H1 (cell line): ENCODE measurements around the gene LRTM2. TPM values are rescaled to one million over a fixed set of nuclear protein-coding genes. Genes with fewer than 3 reads are reported as not detected.

Experiments
- ASH2L ChIP-seq: fragments of 200-600, 300-600 bp; sonication (generic); IDR thresholded peaks from one replicate; pipeline ENCODE4 v1.7.1; 2017; ENCODE audit warnings: low read length
- CBX8 ChIP-seq: fragments of 300-800, 300-1000 bp; sonication (generic); IDR thresholded peaks from 2 replicates; pipeline ENCODE4 v1.7.1; 2016; ENCODE audit warnings: low read depth, low read length, borderline replicate concordance
- CHD2 ChIP-seq: IDR thresholded peaks from 2 replicates; pipeline ENCODE4 v1.6.1; 2012; ENCODE audit warnings: low read length, improper control_type of control experiment
- CHD7 ChIP-seq: fragments of 300-600 bp; sonication (generic); IDR thresholded peaks from 2 replicates; pipeline ENCODE4 v1.7.1; 2012; ENCODE audit warnings: low read length, moderate library complexity, mild to moderate bottlenecking, inconsistent platforms; ENCODE audit not compliant: insufficient replicate concordance
- HDAC6 ChIP-seq: IDR thresholded peaks from one replicate; pipeline ENCODE4 v1.7.1; 2012; ENCODE audit warnings: low read depth, mild to moderate bottlenecking, inconsistent platforms, low read length, moderate library complexity
- MAFK ChIP-seq: IDR thresholded peaks from 2 replicates; pipeline ENCODE4 v1.6.1; 2012; ENCODE audit warnings: low read depth, mild to moderate bottlenecking, improper control_type of control experiment, low read length
- NRF1 ChIP-seq: IDR thresholded peaks from 2 replicates; pipeline ENCODE4 v1.6.1; 2011; ENCODE audit warnings: mild to moderate bottlenecking, low read depth, low read length, improper control_type of control experiment
- SAP30 ChIP-seq: fragments of 300-600 bp; sonication (generic); IDR thresholded peaks from 2 replicates; pipeline ENCODE4 v1.7.1; 2012; ENCODE audit warnings: low read length, moderate library complexity, mild to moderate bottlenecking, inconsistent platforms; ENCODE audit not compliant: insufficient read depth, insufficient replicate concordance
- polyA plus RNA-seq, 7 experiments: library from polyadenylated mRNA; depleted of rRNA in 3 of 7; stranded (reverse) in 5 of 7; unstranded in 2 of 7; fragments of >200 nt in 5 of 7; fragments of 200-250 nt in 2 of 7; gene quantifications; 1 replicate in 5 of 7; 2 replicates in 1 of 7; 4 replicates in 1 of 7; pipeline versions ENCODE4 v1.2.1 to v1.2.3, GENCODE V29; 2011 to 2013; ENCODE audit warnings: missing spikeins in 2 of 7, mixed read lengths in 2 of 7
- total RNA-seq: library from RNA; stranded (reverse); fragmentation: NEBNext Ultra II Directional; extraction: Animal tissue kit (Norgen Biotek cat#: 25700); gene quantifications from 2 replicates; pipeline ENCODE4 v1.2.1, GENCODE V29; 2021
- TF ChIP-seq, protein P1 (sequence below): IDR thresholded peaks from 2 replicates; pipeline ENCODE4 v1.6.1; 2011; ENCODE audit warnings: low read length, improper control_type of control experiment
- TF ChIP-seq, protein P2 (sequence below): IDR thresholded peaks from 2 replicates; pipeline ENCODE4 v1.6.1; 2011; ENCODE audit warnings: low read depth, mild to moderate bottlenecking, low read length; ENCODE audit not compliant: insufficient read depth

LRTM2 gene
- total and polyA plus RNA-seq, 2 of the 8 experiments (the other 6 are each of a cell fraction or from before 2014, with no cell fraction given): 0.06 TPM; not detected in 1

DNA sequence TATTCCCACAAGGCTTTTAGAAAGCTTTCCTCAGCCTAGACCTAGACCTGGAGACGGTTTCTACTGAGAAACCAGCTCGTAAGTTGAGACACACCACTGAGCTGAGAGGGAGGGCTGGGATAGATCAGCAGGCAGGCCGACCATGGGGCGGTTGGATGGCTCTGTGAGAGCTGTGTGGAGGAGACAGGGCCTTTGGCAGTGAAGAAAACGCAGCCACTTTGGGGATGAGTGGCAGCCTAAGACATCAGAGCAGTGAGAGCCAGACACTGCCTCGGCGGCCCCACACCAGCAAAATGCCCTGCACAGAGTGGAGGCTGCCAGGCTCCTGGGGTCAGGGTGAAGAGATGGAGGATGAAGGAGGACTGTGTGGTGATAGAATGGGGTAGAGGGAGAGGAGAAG, 52.1 kb downstream of the LRTM2 start (continued):
- TF ChIP-seq CHD7: no peak
- TF ChIP-seq, protein P1, sequence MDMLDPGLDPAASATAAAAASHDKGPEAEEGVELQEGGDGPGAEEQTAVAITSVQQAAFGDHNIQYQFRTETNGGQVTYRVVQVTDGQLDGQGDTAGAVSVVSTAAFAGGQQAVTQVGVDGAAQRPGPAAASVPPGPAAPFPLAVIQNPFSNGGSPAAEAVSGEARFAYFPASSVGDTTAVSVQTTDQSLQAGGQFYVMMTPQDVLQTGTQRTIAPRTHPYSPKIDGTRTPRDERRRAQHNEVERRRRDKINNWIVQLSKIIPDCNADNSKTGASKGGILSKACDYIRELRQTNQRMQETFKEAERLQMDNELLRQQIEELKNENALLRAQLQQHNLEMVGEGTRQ: no peak
- TF ChIP-seq CHD2: no peak
- no peak for TF ChIP-seq MAFK
- no peak for TF ChIP-seq HDAC6
- TF ChIP-seq, protein P2, sequence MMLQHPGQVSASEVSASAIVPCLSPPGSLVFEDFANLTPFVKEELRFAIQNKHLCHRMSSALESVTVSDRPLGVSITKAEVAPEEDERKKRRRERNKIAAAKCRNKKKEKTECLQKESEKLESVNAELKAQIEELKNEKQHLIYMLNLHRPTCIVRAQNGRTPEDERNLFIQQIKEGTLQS: no peak
- no peak for TF ChIP-seq SAP30
- TF ChIP-seq NRF1: no peak
- no peak for TF ChIP-seq ASH2L
- TF ChIP-seq CBX8: no peak
